DOHH2 (cell line): ENCODE measurements around the gene SLC27A2.

Experiments
- CTCF ChIP-seq: fragments of 200-600 bp; sonication (generic); IDR thresholded peaks from one replicate; pipeline ENCODE4 v1.5.1; 2014; ENCODE audit warnings: antibody characterized with exemption, mild to moderate bottlenecking, low read depth, low read length; ENCODE audit not compliant: poor library complexity, severe bottlenecking
- EZH2phosphoT487 ChIP-seq: fragments of 200-600 bp; sonication (generic); IDR thresholded peaks from 2 replicates; pipeline ENCODE4 v1.6.1; 2017; ENCODE audit warnings: borderline replicate concordance, mild to moderate bottlenecking, antibody characterized with exemption, low read length, moderate library complexity, mixed read lengths

GRCh38 chr15:50235794-50236193 is 53.8 kb downstream of the SLC27A2 start:
- TF ChIP-seq EZH2phosphoT487 (no peak), CTCF (no peak)
